Measurements from ENCODE around the gene CRTAP. TPM values are rescaled to one million over a fixed set of nuclear protein-coding genes. Genes with fewer than 3 reads are reported as not detected.

CRTAP gene
- total RNA-seq, 1 donor from 2014 or later: 138 TPM

DNA sequence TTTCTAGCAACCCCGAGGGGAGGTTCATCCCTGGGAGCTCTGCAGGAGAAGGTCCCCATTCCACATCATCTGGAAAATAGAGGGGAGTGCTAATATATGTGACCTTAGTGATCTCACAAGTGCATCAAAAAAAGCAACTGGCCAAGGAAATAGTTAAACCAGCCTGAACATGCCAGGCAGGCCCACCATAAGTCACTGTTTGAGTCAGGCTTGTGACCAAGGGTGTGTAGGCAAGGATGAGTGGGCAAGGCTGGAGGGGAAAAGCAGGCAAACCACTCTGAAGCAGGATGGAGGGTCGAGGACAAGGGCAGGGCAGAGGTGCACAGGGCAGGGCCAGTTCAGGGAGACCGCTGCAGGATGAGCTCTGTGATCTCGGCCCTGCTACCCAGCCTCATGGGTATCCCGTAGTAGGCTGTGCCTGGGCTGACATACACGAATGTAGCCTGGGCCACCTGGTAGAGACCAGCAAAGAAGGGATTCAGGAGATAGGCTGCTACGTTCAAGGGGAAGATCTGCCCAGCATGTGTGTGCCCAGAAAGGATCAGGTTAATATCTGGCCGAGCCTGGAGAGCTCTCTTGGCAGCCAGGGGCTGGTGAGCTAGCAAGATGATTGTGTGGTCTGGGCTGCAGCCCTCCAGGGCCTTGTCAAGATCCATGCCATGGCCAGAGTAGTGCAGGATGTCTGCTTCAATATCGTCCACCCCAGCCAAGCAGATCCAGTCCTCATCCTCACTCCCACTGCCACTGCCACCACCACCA, 21.1 kb upstream of the CRTAP start:
- Mint-ChIP-seq H3K36me3 (peaks cover 55% of the 10 kb centered on the region), H3K27me3 (no peaks in the 10 kb centered on the region), H3K27ac (no peak overlapping the region), H3K4me3 (no peak overlapping the region), H3K4me1 (ENCODE audit: unreplicated experiment) (peaks cover 22% of the 10 kb centered on the region), H3K9me3 (no peaks in the 10 kb centered on the region)
- DNase-seq (ENCODE audit: extremely low spot score, unreplicated experiment): no peak
- TF ChIP-seq, protein P1, sequence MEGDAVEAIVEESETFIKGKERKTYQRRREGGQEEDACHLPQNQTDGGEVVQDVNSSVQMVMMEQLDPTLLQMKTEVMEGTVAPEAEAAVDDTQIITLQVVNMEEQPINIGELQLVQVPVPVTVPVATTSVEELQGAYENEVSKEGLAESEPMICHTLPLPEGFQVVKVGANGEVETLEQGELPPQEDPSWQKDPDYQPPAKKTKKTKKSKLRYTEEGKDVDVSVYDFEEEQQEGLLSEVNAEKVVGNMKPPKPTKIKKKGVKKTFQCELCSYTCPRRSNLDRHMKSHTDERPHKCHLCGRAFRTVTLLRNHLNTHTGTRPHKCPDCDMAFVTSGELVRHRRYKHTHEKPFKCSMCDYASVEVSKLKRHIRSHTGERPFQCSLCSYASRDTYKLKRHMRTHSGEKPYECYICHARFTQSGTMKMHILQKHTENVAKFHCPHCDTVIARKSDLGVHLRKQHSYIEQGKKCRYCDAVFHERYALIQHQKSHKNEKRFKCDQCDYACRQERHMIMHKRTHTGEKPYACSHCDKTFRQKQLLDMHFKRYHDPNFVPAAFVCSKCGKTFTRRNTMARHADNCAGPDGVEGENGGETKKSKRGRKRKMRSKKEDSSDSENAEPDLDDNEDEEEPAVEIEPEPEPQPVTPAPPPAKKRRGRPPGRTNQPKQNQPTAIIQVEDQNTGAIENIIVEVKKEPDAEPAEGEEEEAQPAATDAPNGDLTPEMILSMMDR (conservative IDR thresholded peaks at IDR 0.05): no peak

DNA sequence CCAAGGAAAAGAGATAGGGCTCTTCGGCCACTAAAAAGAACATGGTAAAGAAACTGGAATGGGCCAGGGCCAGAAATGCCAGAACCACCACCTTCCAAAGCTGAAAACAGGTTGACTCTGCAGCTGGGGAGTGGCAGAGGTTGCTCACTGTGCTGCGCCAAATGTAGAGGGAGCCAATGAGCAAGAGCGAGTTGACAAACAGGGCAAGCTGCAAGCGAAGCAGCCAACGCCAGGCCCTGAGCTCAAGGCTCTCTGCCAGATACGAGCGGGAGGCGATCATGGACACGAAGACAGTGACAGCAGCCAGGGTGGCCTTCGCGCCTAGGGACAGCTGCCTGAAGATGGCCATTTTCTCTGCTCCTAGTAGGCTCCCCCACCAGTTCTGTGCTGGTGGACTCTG, 20.0 kb upstream of the CRTAP start:
- H3K27ac Mint-ChIP-seq: no peak overlapping the region
- TF ChIP-seq, protein P1 (conservative IDR thresholded peaks at IDR 0.05): no peak
- no peak for DNase-seq (ENCODE audit: extremely low spot score, unreplicated experiment)
- no peaks in the 10 kb centered on the region for H3K27me3 Mint-ChIP-seq
- H3K9me3 Mint-ChIP-seq: no peaks in the 10 kb centered on the region
- H3K4me1 Mint-ChIP-seq (ENCODE audit: unreplicated experiment): peaks cover 25% of the 10 kb centered on the region
- H3K4me3 Mint-ChIP-seq: no peak overlapping the region
- H3K36me3 Mint-ChIP-seq: peaks cover 43% of the 10 kb centered on the region

DNA sequence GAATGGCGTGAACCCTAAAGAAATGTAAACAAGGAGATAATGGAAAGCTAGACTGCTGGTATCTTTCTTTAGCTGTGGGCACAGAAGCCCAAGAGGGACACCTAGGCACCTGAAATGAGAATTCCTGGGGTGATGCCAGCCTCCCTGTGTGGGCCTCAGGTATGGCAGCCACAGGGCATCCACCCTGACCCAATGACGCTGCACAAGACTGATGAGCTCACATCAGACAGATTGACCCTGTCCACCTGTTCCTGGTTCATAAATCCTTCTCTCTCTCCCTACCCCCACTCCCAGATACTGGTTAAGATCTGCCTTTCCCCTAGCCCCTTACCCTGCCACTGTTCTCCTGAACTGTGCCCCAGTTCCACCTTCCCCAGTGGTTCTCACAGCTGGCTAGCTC, 18.4 kb upstream of the CRTAP start:
- Mint-ChIP-seq H3K36me3 (peaks cover 30% of the 10 kb centered on the region), H3K4me1 (ENCODE audit: unreplicated experiment) (peaks cover 25% of the 10 kb centered on the region), H3K4me3 (peak overlapping the region; percentile 93), H3K27ac (no peak overlapping the region), H3K27me3 (no peaks in the 10 kb centered on the region), H3K9me3 (no peaks in the 10 kb centered on the region)
- no peak for DNase-seq (ENCODE audit: extremely low spot score, unreplicated experiment)
- TF ChIP-seq, protein P1 (conservative IDR thresholded peaks at IDR 0.05): no peak

DNA sequence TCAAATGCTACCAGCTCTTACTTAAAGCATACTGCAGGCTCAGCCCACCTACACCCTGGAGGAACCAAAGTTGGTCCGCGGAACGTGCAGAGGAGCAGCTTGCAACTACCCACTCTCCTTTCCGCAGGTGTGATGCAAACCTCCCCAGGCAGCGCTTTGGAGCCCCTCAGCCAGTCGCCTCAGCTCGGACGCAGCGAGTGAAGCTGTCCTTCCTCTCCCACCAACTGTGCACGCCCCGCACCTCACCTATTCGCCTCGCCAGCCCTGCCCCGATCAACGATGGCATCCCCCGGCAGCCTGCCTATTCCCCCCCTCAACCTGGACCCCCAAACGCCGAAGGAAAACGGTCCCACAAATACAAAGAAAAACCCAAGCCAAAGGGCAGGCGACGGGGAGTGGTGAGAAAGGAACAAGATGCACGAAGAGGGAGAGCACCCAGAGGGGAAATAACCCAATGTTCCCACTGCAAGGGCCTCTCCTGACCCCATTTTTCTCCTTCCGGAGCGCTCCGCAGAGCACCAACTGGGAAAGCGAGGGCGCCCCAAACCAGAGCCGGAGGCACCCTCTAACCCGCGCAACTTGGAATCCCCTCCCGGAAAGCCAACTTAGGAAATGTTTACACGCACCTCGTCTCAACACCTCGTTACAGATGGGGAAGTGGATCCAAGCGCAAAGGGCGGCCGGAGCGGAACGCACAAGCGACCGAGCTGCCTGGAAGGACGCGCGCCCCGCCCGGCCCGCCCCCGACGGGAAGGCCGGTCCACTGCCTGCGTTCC, 17.5 kb upstream of the CRTAP start:
- Mint-ChIP-seq H3K27me3 (no peaks in the 10 kb centered on the region), H3K9me3 (no peaks in the 10 kb centered on the region), H3K27ac (peak overlapping the region; percentile 82), H3K4me3 (peak overlapping the region; percentile 93), H3K36me3 (peaks cover 24% of the 10 kb centered on the region), H3K4me1 (ENCODE audit: unreplicated experiment) (peaks cover 25% of the 10 kb centered on the region)
- TF ChIP-seq, protein P1 (conservative IDR thresholded peaks at IDR 0.05): no peak
- no peak for DNase-seq (ENCODE audit: extremely low spot score, unreplicated experiment)

DNA sequence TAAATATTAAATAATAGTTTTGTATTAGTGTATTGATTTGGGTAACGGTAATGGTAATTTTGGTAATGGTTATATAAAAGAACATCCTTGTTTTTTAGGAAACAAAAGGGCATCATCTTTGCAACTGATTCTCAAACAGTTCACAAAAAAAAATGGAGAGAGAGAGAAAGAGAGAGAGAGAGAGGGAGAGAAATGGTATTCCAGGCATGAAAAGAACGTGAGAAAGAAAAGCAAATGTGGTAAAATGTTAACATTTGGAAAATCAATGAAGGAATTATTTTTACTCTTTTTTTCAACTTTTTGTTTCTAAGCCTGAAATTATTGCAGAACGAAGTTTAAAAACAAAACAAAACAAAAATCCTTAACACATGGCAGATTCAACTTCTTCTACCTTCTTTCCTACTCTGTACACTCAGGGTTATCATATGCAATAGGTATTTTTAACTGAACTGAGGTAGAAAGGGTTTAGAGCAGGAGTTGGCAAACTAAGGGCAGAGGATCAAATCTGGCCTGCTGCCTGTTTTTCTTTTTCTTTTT, 14.6 kb upstream of the CRTAP start:
- Mint-ChIP-seq H3K9me3 (no peaks in the 10 kb centered on the region), H3K4me3 (no peak overlapping the region), H3K4me1 (ENCODE audit: unreplicated experiment) (peaks cover 17% of the 10 kb centered on the region), H3K27me3 (no peaks in the 10 kb centered on the region), H3K36me3 (peaks cover 4% of the 10 kb centered on the region), H3K27ac (no peak overlapping the region)
- DNase-seq (ENCODE audit: extremely low spot score, unreplicated experiment): no peak
- TF ChIP-seq, protein P1 (conservative IDR thresholded peaks at IDR 0.05): peak; percentile 15

Data from type B pancreatic cell (in vitro differentiated cells).